SHP77 treated with DMSO at 0.1 percent for 48 hours (cell line): ENCODE measurements around the gene SCART1.
"Not testable (repeated sequence)": the region's sequence is repeated elsewhere in the genome, so short reads cannot be mapped to it uniquely, and the experiment has no call there.

Experiments
- DNase-seq: peaks from one replicate; lab custom pipeline; 2025; lab: John Stamatoyannopoulos, UW

SCART1 gene

GRCh38 chr10:133453516-133454203 lies at the start of gene SCART1:
SCART1 (plus strand) TSS chr10:133453945; CDS start chr10:133453998, 53 bp downstream.
- DNase-seq = no peak

- DNase-seq = no peak
These were observed 48.5 kb upstream of the SCART1 start for GRCh38 chr10:133405272-133405671.

GRCh38 chr10:133405844-133406527 lies 47.8 kb upstream of the SCART1 start:
- no peak for DNase-seq

GRCh38 chr10:133411523-133412380 lies 42.0 kb upstream of the SCART1 start:
- DNase-seq = no peak

- DNase-seq = no peak
These were observed 41.4 kb upstream of the SCART1 start for GRCh38 chr10:133412381-133412711.

GRCh38 chr10:133414401-133414800 lies 39.3 kb upstream of the SCART1 start:
- DNase-seq = not testable (repeated sequence)

GRCh38 chr10:133415752-133416151 lies 38.0 kb upstream of the SCART1 start:
- DNase-seq = no peak

GRCh38 chr10:133418289-133418993 lies 35.3 kb upstream of the SCART1 start:
- no peak for DNase-seq

GRCh38 chr10:133419211-133419950 lies 34.4 kb upstream of the SCART1 start:
- no peak for DNase-seq

- DNase-seq = no peak
These were observed 33.7 kb upstream of the SCART1 start for GRCh38 chr10:133420028-133420427.

- no peak for DNase-seq
These were observed 33.2 kb upstream of the SCART1 start for GRCh38 chr10:133420579-133420978.

- DNase-seq = no peak
These were observed 32.2 kb upstream of the SCART1 start for GRCh38 chr10:133421336-133422222.

GRCh38 chr10:133422223-133422806 lies 31.4 kb upstream of the SCART1 start:
- no peak for DNase-seq

- DNase-seq = no peak
These were observed 30.7 kb upstream of the SCART1 start for GRCh38 chr10:133422807-133423771.

- not testable (repeated sequence) for DNase-seq
These were observed 29.6 kb upstream of the SCART1 start for GRCh38 chr10:133424102-133424501.

- DNase-seq = not testable (repeated sequence)
These were observed 29.1 kb upstream of the SCART1 start, which contains the start of gene SPRN for GRCh38 chr10:133424601-133425000. SPRN (minus strand) TSS chr10:133424625; CDS start chr10:133423681, 944 bp downstream.

GRCh38 chr10:133429571-133429970 lies 24.2 kb upstream of the SCART1 start:
- DNase-seq = not testable (repeated sequence)

- DNase-seq = not testable (repeated sequence)
These were observed 21.7 kb upstream of the SCART1 start for GRCh38 chr10:133431888-133432613.
